Endothelial cell of umbilical vein (primary cell): ENCODE results near the gene PDCD1LG2. TPM values are rescaled to one million over a fixed set of nuclear protein-coding genes. Genes with fewer than 3 reads are reported as not detected.

Source experiments
- BruUV-seq: library from RNA; stranded (reverse); fragments of 400-500 nt; replicated peaks from 2 replicates; lab custom pipeline; 2021; lab: Mats Ljungman, UMichigan
- CTCF ChIA-PET: fragments of 300-600, 350-600 bp; sonication (Branson Sonifier 250); formaldehyde crosslinking; loops from one replicate; lab custom pipeline; 2021; ENCODE audit warnings: antibody characterized with exemption, inconsistent platforms; lab: Charles Lee
- POLR2A ChIA-PET: fragments of 300-600, 350-600 bp; sonication (Branson Sonifier 250); formaldehyde crosslinking; loops from one replicate; lab custom pipeline; 2021; ENCODE audit warnings: antibody characterized with exemption, inconsistent platforms; lab: Charles Lee
- DNase-seq: peaks from one replicate; pipeline ENCODE4 v3.0.0-alpha.2; 2011; ENCODE audit warnings: low read depth, low spot score
- FAIRE-seq: peaks from 2 replicates; lab custom pipeline; 2011; peaks lifted over from hg19 to GRCh38; lab: Jason Lieb, UNC
- H2AFZ ChIP-seq: 2 replicates; pipeline ENCODE4 v1.6.0; 2012; ENCODE audit warnings: low read depth, low read length, control low read depth, inconsistent platforms
- H3K27ac ChIP-seq: 2 replicates; pipeline ENCODE4 v1.5.1; 2011; ENCODE audit warnings: low read depth, mild to moderate bottlenecking, control low read depth, low read length, moderate library complexity; ENCODE audit not compliant: insufficient read depth
- H3K27me3 ChIP-seq, 2 experiments: 2 replicates each; pipeline versions ENCODE4 v1.6.0 to v1.6.1; 2011; ENCODE audit warnings: low read length in 2 of 2, mixed read lengths in 1 of 2; ENCODE audit not compliant: control insufficient read depth in 2 of 2, insufficient read depth in 2 of 2
- H3K36me3 ChIP-seq, 2 experiments: 2 replicates in 1 of 2; 3 replicates in 1 of 2; pipeline ENCODE4 v1.5.1; 2011; ENCODE audit warnings: low read length in 2 of 2, mild to moderate bottlenecking in 1 of 2, moderate library complexity in 1 of 2; ENCODE audit not compliant: control insufficient read depth in 2 of 2, insufficient read depth in 2 of 2; ENCODE audit errors: extremely low read depth in 1 of 2
- H3K4me1 ChIP-seq: 3 replicates; pipeline ENCODE4 v1.5.1; 2011; ENCODE audit warnings: mild to moderate bottlenecking, low read length; ENCODE audit not compliant: control insufficient read depth, insufficient read depth; ENCODE audit errors: extremely low read depth
- H3K4me2 ChIP-seq: 2 replicates; pipeline ENCODE4 v1.6.1; 2011; ENCODE audit warnings: low read length, control low read depth, mixed read lengths; ENCODE audit not compliant: insufficient read depth
- H3K4me3 ChIP-seq, 3 experiments: fragments of 200-600 bp in 1 of 3; sonication (generic), shearing (Covaris generic) in 1 of 3; replicated peaks in 1 of 3; 2 replicates each; pipeline ENCODE4 v1.5.1; 2011 to 2016; ENCODE audit warnings: control low read depth in 3 of 3, low read length in 3 of 3, mild to moderate bottlenecking in 2 of 3, inconsistent platforms in 1 of 3, low read depth in 1 of 3, moderate library complexity in 1 of 3; ENCODE audit not compliant: insufficient read depth in 1 of 3
- H3K79me2 ChIP-seq: 2 replicates; pipeline ENCODE4 v1.6.0; 2012; ENCODE audit warnings: low read length, inconsistent platforms; ENCODE audit not compliant: control insufficient read depth, insufficient read depth
- H3K9ac ChIP-seq: replicated peaks from 2 replicates; pipeline ENCODE3; 2011; ENCODE audit warnings: low read length, control low read depth; ENCODE audit not compliant: insufficient read depth; ENCODE audit errors: extremely low read depth
- H3K9me1 ChIP-seq: replicated peaks from 3 replicates; pipeline ENCODE4 v1.6.0; 2011; ENCODE audit warnings: mild to moderate bottlenecking, low read length; ENCODE audit not compliant: control insufficient read depth, insufficient read depth; ENCODE audit errors: extremely low read depth
- H3K9me3 ChIP-seq: replicated peaks from 2 replicates; pipeline ENCODE4 v1.5.1; 2012; ENCODE audit warnings: low read length, inconsistent platforms; ENCODE audit not compliant: control insufficient read depth, insufficient read depth
- H4K20me1 ChIP-seq: replicated peaks from 2 replicates; pipeline ENCODE3; 2011; ENCODE audit warnings: mild to moderate bottlenecking, low read length; ENCODE audit not compliant: control insufficient read depth, insufficient read depth; ENCODE audit errors: extremely low read depth
- EZH2 ChIP-seq: IDR thresholded peaks from 2 replicates; pipeline ENCODE4 v1.6.1; 2012; ENCODE audit warnings: borderline replicate concordance, low read depth, mild to moderate bottlenecking, moderate library complexity, low read length, inconsistent platforms; ENCODE audit not compliant: severe bottlenecking
- FOS ChIP-seq: IDR thresholded peaks from 2 replicates; pipeline ENCODE4 v1.6.1; 2011; ENCODE audit warnings: mild to moderate bottlenecking, low read length, moderate library complexity, borderline replicate concordance; ENCODE audit not compliant: insufficient read depth
- GATA2 ChIP-seq: IDR thresholded peaks from 2 replicates; pipeline ENCODE4 v1.7.0; 2011; ENCODE audit warnings: low read depth, mild to moderate bottlenecking, moderate library complexity, mixed read lengths, low read length; ENCODE audit not compliant: insufficient read length, insufficient read depth
- JUN ChIP-seq: IDR thresholded peaks from 2 replicates; pipeline ENCODE4 v1.6.1; 2011; ENCODE audit warnings: borderline replicate concordance, low read depth; ENCODE audit not compliant: insufficient read length, insufficient read depth
- MYC ChIP-seq: IDR thresholded peaks from one replicate; pipeline ENCODE4 v1.6.1; 2011; ENCODE audit warnings: mild to moderate bottlenecking, low read depth, low read length
- POLR2A ChIP-seq: IDR thresholded peaks from 2 replicates; pipeline ENCODE4 v1.6.1; 2012; ENCODE audit warnings: low read depth, mild to moderate bottlenecking, control low read depth, low read length
- POLR2AphosphoS5 ChIP-seq: IDR thresholded peaks from 2 replicates; pipeline ENCODE4 v1.6.1; 2012; ENCODE audit warnings: low read depth, mild to moderate bottlenecking, control low read depth, low read length, moderate library complexity; ENCODE audit not compliant: insufficient read depth
- dilution Hi-C: fragments of 300-500 bp; cut with MboI; formaldehyde crosslinking; loops from one replicate; pipeline ENCODE4 v1.15.0; 2019; ENCODE audit warnings: low sequenced_read_pairs; ENCODE audit not compliant: extremely low pct_ligation_motif_present
- intact Hi-C: fragments of 100-400 bp; cut with micrococcal nuclease; formaldehyde crosslinking; loops from one replicate; pipeline ENCODE4 v1.10.0; 2022
- polyA plus RNA-seq, 4 experiments: library from polyadenylated mRNA; depleted of rRNA in 3 of 4; stranded (reverse) in 3 of 4; unstranded in 1 of 4; fragments of >200 nt; gene quantifications; 2 replicates each; pipeline versions ENCODE4 v1.2.1 to v1.2.3, GENCODE V29; 2011 to 2012; ENCODE audit warnings: missing spikeins in 1 of 4
- total RNA-seq: library from RNA; stranded (reverse); gene quantifications from 2 replicates; pipeline ENCODE4 v1.2.3, GENCODE V29; 2021
- TF ChIP-seq, protein P1 (sequence below), 2 donors: IDR thresholded peaks; 1 replicate in 1 of 2; 2 replicates in 1 of 2; pipeline ENCODE4 v1.5.1; 2011; ENCODE audit warnings: low read length in 2 of 2, mild to moderate bottlenecking in 2 of 2, moderate library complexity in 2 of 2, control low read depth in 1 of 2, inconsistent platforms in 1 of 2, low read depth in 1 of 2; ENCODE audit not compliant: insufficient read depth in 1 of 2; ENCODE audit errors: extremely low read depth in 1 of 2
- TF ChIP-seq, protein P2 (sequence below): IDR thresholded peaks from 2 replicates; pipeline ENCODE4 v1.6.1; 2011; ENCODE audit not compliant: insufficient read depth, insufficient read length

The PDCD1LG2 gene
- total and polyA plus RNA-seq, 2 donors (not counting 3 experiments of a cell fraction or from before 2014, with no cell fraction given), result 7.9 to 9.5 TPM

DNA sequence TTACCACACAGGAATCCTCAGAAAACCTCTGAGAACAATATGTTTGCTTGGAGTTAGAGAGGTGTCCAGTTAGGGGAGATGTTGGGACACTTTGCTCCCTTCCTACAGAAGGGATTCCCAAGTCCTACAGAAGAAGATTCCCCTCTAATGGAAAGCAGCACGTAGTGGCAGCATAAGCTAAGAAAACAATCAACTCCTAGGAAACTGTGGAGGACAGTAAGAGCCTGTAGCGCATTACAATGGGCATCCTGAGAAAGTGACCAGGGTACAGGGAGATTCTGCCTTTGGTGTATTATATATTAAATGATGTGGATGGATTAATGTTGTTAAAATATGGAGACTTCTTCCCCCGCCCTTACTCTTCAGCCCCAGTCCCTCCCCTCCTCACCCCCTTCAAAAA is 104.7 kb downstream of the PDCD1LG2 start:
- dilution Hi-C loops (no loop called here), intact Hi-C loops (no loop called here)
- ChIA-PET POLR2A (no interaction called here), CTCF (interaction anchor here (0.7 to 1.9 kb wide), 2 partner anchors 9 to 15 kb away, joined by 3 to 4 read pairs; no protein-coding TSS in a partner anchor)
- no peaks in the 10 kb centered on the region for H3K4me1 ChIP-seq
- no peak overlapping the region for H3K9ac ChIP-seq
- H3K9me1 ChIP-seq, result no peaks in the 10 kb centered on the region
- H2AFZ ChIP-seq, result no peak overlapping the region
- H3K4me2 ChIP-seq, result no peak overlapping the region
- no peak overlapping the region for H3K4me3 ChIP-seq
- BruUV-seq, result no TSS peak
- H3K36me3 ChIP-seq, result no peaks in the 10 kb centered on the region
- DNase-seq, result no peak
- no peaks in the 10 kb centered on the region for H3K27me3 ChIP-seq
- H4K20me1 ChIP-seq, result no peaks in the 10 kb centered on the region
- no peaks in the 10 kb centered on the region for H3K79me2 ChIP-seq
- H3K9me3 ChIP-seq, result no peaks in the 10 kb centered on the region
- no peak overlapping the region for H3K27ac ChIP-seq
- no peak for TF ChIP-seq POLR2AphosphoS5
- TF ChIP-seq POLR2A, result no peak
- no peak for TF ChIP-seq GATA2
- TF ChIP-seq, protein P1, sequence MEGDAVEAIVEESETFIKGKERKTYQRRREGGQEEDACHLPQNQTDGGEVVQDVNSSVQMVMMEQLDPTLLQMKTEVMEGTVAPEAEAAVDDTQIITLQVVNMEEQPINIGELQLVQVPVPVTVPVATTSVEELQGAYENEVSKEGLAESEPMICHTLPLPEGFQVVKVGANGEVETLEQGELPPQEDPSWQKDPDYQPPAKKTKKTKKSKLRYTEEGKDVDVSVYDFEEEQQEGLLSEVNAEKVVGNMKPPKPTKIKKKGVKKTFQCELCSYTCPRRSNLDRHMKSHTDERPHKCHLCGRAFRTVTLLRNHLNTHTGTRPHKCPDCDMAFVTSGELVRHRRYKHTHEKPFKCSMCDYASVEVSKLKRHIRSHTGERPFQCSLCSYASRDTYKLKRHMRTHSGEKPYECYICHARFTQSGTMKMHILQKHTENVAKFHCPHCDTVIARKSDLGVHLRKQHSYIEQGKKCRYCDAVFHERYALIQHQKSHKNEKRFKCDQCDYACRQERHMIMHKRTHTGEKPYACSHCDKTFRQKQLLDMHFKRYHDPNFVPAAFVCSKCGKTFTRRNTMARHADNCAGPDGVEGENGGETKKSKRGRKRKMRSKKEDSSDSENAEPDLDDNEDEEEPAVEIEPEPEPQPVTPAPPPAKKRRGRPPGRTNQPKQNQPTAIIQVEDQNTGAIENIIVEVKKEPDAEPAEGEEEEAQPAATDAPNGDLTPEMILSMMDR (IDR thresholded peaks at IDR 0.05; ENCODE audit: extremely low read depth in 1 of 2, insufficient read depth in 1 of 2, low read depth in 1 of 2, low read length in 2 of 2), result no peak
- no peak for TF ChIP-seq EZH2
- TF ChIP-seq, protein P2, sequence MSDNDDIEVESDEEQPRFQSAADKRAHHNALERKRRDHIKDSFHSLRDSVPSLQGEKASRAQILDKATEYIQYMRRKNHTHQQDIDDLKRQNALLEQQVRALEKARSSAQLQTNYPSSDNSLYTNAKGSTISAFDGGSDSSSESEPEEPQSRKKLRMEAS, result no peak
- no peak for TF ChIP-seq MYC
- TF ChIP-seq FOS, result no peak
- TF ChIP-seq JUN, result no peak
- no peak for FAIRE-seq
